HCT116 (cell line): Measurements from ENCODE around the gene NDUFS2. TPM values are rescaled to one million over a fixed set of nuclear protein-coding genes. Genes with fewer than 3 reads are reported as not detected.

Experiments used
- ATAC-seq: fragments of 200-7000 bp; cut with Tn5 transposase; 2 replicates; pipeline ENCODE4 v1.9.1; 2020; ENCODE audit warnings: mild to moderate bottlenecking, moderate library complexity
- BruUV-seq: library from RNA; stranded (reverse); fragments of 400-500 nt; replicated peaks from 2 replicates; lab custom pipeline; 2021; lab: Mats Ljungman, UMichigan
- CTCF ChIA-PET: fragments of 300-600 bp; sonication (Branson Sonifier 250); formaldehyde crosslinking; loops from one replicate; lab custom pipeline; 2021; ENCODE audit warnings: antibody characterized with exemption; lab: Charles Lee
- POLR2A ChIA-PET: fragments of 300-600, 350-600 bp; sonication (Branson Sonifier 250); formaldehyde crosslinking; loops from one replicate; lab custom pipeline; 2021; ENCODE audit warnings: antibody characterized with exemption; lab: Charles Lee
- RAD21 ChIA-PET, 2 experiments: fragments of 300-600 bp; sonication (Branson Sonifier 250); formaldehyde crosslinking; loops; one replicate each; lab custom pipeline; 2023; ENCODE audit warnings: low total read pairs in 2 of 2; ENCODE audit not compliant: uncharacterized antibody in 2 of 2, unreplicated experiment in 2 of 2, low non-redundant PET in 1 of 2; lab: Charles Lee
- DNase-seq: peaks from one replicate; pipeline ENCODE4 v3.0.0-alpha.2; 2010; ENCODE audit warnings: low read depth, low spot score
- H2AFZ ChIP-seq: fragments of 200-600 bp; shearing (Covaris generic), sonication (generic); 2 replicates; pipeline ENCODE4 v1.6.1; 2017; ENCODE audit warnings: low read depth, mixed run types, mixed read lengths, antibody characterized with exemption, low read length; ENCODE audit not compliant: poor library complexity, severe bottlenecking
- H3K27ac ChIP-seq: 2 replicates; pipeline ENCODE4 v1.5.1; 2012; ENCODE audit warnings: low read depth, low read length
- H3K27me3 ChIP-seq: fragments of 200-600 bp; sonication (generic); 2 replicates; pipeline ENCODE4 v1.6.1; 2016; ENCODE audit warnings: mixed run types, low read length, mixed read lengths; ENCODE audit not compliant: insufficient read depth
- H3K36me3 ChIP-seq, 2 experiments: fragments of 200-500 bp in 1 of 2; fragments of 200-600 bp in 1 of 2; sonication (Bioruptor generic) in 1 of 2; sonication (generic) in 1 of 2; 2 replicates each; pipeline versions ENCODE4 v1.5.1 to v1.6.1; 2014 to 2016; ENCODE audit warnings: low read length in 2 of 2, inconsistent platforms in 1 of 2, mixed read lengths in 1 of 2, mixed run types in 1 of 2; ENCODE audit not compliant: insufficient read depth in 2 of 2, control insufficient read depth in 1 of 2
- H3K4me1 ChIP-seq, 2 experiments: fragments of 200-600 bp in 1 of 2; sonication (generic) in 1 of 2; 2 replicates each; pipeline versions ENCODE4 v1.5.1 to v1.6.1; 2012 to 2017; ENCODE audit warnings: low read length in 2 of 2, inconsistent platforms in 1 of 2, mild to moderate bottlenecking in 1 of 2, mixed read lengths in 1 of 2, mixed run types in 1 of 2, moderate library complexity in 1 of 2; ENCODE audit not compliant: insufficient read depth in 2 of 2, control insufficient read depth in 1 of 2
- H3K4me2 ChIP-seq: fragments of 200-600 bp; sonication (generic); 2 replicates; pipeline ENCODE4 v1.6.1; 2017; ENCODE audit warnings: mixed run types, low read length, mixed read lengths
- H3K4me3 ChIP-seq, 2 experiments: fragments of 200-600 bp in 1 of 2; sonication (generic) in 1 of 2; replicated peaks in 1 of 2; 2 replicates each; pipeline ENCODE4 v1.5.1; 2011 to 2016; ENCODE audit warnings: low read length in 2 of 2, control low read depth in 1 of 2, low read depth in 1 of 2, mild to moderate bottlenecking in 1 of 2, mixed read lengths in 1 of 2, mixed run types in 1 of 2
- H3K79me2 ChIP-seq: fragments of 200-600 bp; sonication (generic); 2 replicates; pipeline ENCODE4 v1.6.1; 2017; ENCODE audit warnings: mild to moderate bottlenecking, mixed run types, low read length, moderate library complexity, mixed read lengths; ENCODE audit not compliant: insufficient read depth
- H3K9ac ChIP-seq: fragments of 200-600 bp; sonication (generic); 2 replicates; pipeline ENCODE4 v1.6.1; 2016; ENCODE audit warnings: low read length, mixed read lengths
- H3K9me2 ChIP-seq: fragments of 200-600 bp; sonication (generic), shearing (Covaris generic); 2 replicates; pipeline ENCODE4 v1.6.1; 2017; ENCODE audit warnings: mixed run types, mild to moderate bottlenecking, moderate library complexity; ENCODE audit not compliant: insufficient read depth
- H3K9me3 ChIP-seq, 2 experiments: fragments of 200-500 bp in 1 of 2; fragments of 200-600 bp in 1 of 2; sonication (Bioruptor generic) in 1 of 2; sonication (generic) in 1 of 2; 2 replicates each; pipeline ENCODE4 v1.6.1; 2014 to 2017; ENCODE audit warnings: low read length in 2 of 2, mixed read lengths in 2 of 2, inconsistent platforms in 1 of 2, low read depth in 1 of 2, mild to moderate bottlenecking in 1 of 2, mixed run types in 1 of 2, moderate library complexity in 1 of 2; ENCODE audit not compliant: control insufficient read depth in 1 of 2, insufficient read depth in 1 of 2
- H4K20me1 ChIP-seq: fragments of 200-600 bp; sonication (generic), shearing (Covaris generic); 2 replicates; pipeline ENCODE4 v1.6.1; 2017; ENCODE audit warnings: mixed run types, mild to moderate bottlenecking, moderate library complexity; ENCODE audit not compliant: insufficient read depth
- ATF3 ChIP-seq: IDR thresholded peaks from 2 replicates; pipeline ENCODE4 v1.6.1; 2012
- CEBPB ChIP-seq: IDR thresholded peaks from 2 replicates; pipeline ENCODE4 v1.6.1; 2012; ENCODE audit warnings: low read depth
- CTCF ChIP-seq, 3 experiments: fragments of 200-600 bp in 1 of 3; sonication (generic) in 1 of 3; IDR thresholded peaks in 2 of 3; conservative IDR thresholded peaks in 1 of 3; 2 replicates each; pipeline ENCODE4 v1.5.1; 2012 to 2017; ENCODE audit warnings: low read depth in 2 of 3, low read length in 2 of 3, antibody characterized with exemption in 1 of 3, borderline replicate concordance in 1 of 3, control low read depth in 1 of 3, mild to moderate bottlenecking in 1 of 3, mixed read lengths in 1 of 3, mixed run types in 1 of 3, moderate library complexity in 1 of 3; ENCODE audit not compliant: insufficient read depth in 1 of 3
- EGR1 ChIP-seq: IDR thresholded peaks from 2 replicates; pipeline ENCODE4 v1.6.1; 2012; ENCODE audit warnings: low read depth
- ELF1 ChIP-seq: IDR thresholded peaks from 2 replicates; pipeline ENCODE4 v1.6.1; 2012; ENCODE audit warnings: low read depth, borderline replicate concordance
- EZH2 ChIP-seq: fragments of 200-600 bp; sonication (generic); IDR thresholded peaks from 2 replicates; pipeline ENCODE4 v1.6.1; 2017; ENCODE audit warnings: antibody characterized with exemption, mixed run types
- FOSL1 ChIP-seq: IDR thresholded peaks from 2 replicates; pipeline ENCODE4 v1.6.1; 2012; ENCODE audit warnings: low read depth
- JUND ChIP-seq: IDR thresholded peaks from 2 replicates; pipeline ENCODE4 v1.6.1; 2012
- POLR2AphosphoS5 ChIP-seq: IDR thresholded peaks from 2 replicates; pipeline ENCODE4 v1.6.1; 2011; ENCODE audit warnings: mild to moderate bottlenecking, low read depth, low read length, moderate library complexity
- RAD21 ChIP-seq: IDR thresholded peaks from 2 replicates; pipeline ENCODE4 v1.6.1; 2012; ENCODE audit warnings: low read depth, mild to moderate bottlenecking
- REST ChIP-seq: IDR thresholded peaks from 2 replicates; pipeline ENCODE4 v1.6.1; 2012; ENCODE audit warnings: low read depth
- SIN3A ChIP-seq: IDR thresholded peaks from 2 replicates; pipeline ENCODE4 v1.6.1; 2012; ENCODE audit warnings: low read depth
- SRF ChIP-seq: IDR thresholded peaks from 2 replicates; pipeline ENCODE4 v1.6.1; 2012; ENCODE audit warnings: low read depth
- TCF7L2 ChIP-seq: IDR thresholded peaks from 2 replicates; pipeline ENCODE4 v1.7.0; 2011; ENCODE audit warnings: borderline replicate concordance, inconsistent platforms; ENCODE audit not compliant: insufficient read depth, insufficient read length; ENCODE audit errors: extremely low read depth
- YY1 ChIP-seq: IDR thresholded peaks from 2 replicates; pipeline ENCODE4 v1.6.1; 2011; ENCODE audit warnings: low read length, low read depth, moderate library complexity, mild to moderate bottlenecking; ENCODE audit not compliant: insufficient replicate concordance; ENCODE audit errors: extremely low read depth
- ZFX ChIP-seq: fragments of 450-650 bp; IDR thresholded peaks from 2 replicates; pipeline ENCODE4 v1.6.1; 2017
- ZNF274 ChIP-seq: fragments of 200-500 bp; sonication (Bioruptor generic); IDR thresholded peaks from 2 replicates; pipeline ENCODE4 v1.6.1; 2014; ENCODE audit warnings: mild to moderate bottlenecking, low read depth, low read length, inconsistent platforms
- intact Hi-C: fragments of 100-400 bp; cut with micrococcal nuclease; formaldehyde crosslinking; loops from 2 replicates; pipeline ENCODE4 v1.10.0; 2022
- total RNA-seq: library from RNA; stranded (reverse); gene quantifications from one replicate; pipeline ENCODE4 v1.2.1, GENCODE V29; 2021; ENCODE audit not compliant: unreplicated experiment
- TF ChIP-seq, protein P1 (sequence below): IDR thresholded peaks from 2 replicates; pipeline ENCODE4 v1.6.1; 2012

The NDUFS2 gene
- total RNA-seq, 1 experiment from 2014 or later = 82.7 TPM

GRCh38 chr1:161185732-161186311, 16.3 kb upstream of the NDUFS2 start:
- ChIA-PET CTCF (interaction anchor here (1.2 kb wide), 1 partner anchor 21 kb away, joined by 3 read pairs; no protein-coding TSS in a partner anchor), RAD21 (no interaction called here), POLR2A (interaction anchor here (1.0 kb wide), 1 partner anchor 16 kb away, joined by 3 read pairs; the partner anchor contains the start of gene NDUFS2)
- Histone ChIP-seq H3K4me3 (no peak overlapping the region), H3K9me3 (no peaks in the 10 kb centered on the region), H3K79me2 (no peaks in the 10 kb centered on the region), H3K9ac (no peak overlapping the region), H2AFZ (no peak overlapping the region), H3K4me2 (no peak overlapping the region), H3K27me3 (no peaks in the 10 kb centered on the region), H3K9me2 (no peaks in the 10 kb centered on the region), H3K4me1 (peaks cover 12 to 24% of the 10 kb centered on the region in 2 experiments), H3K27ac (no peak overlapping the region), H3K36me3 (no peaks in the 10 kb centered on the region), H4K20me1 (no peaks in the 10 kb centered on the region)
- ATAC-seq (no peak), DNase-seq (no peak)
- intact Hi-C loops = no loop called here
- no peak for TF ChIP-seq SIN3A
- TF ChIP-seq ELF1 = no peak
- no peak for TF ChIP-seq YY1
- TF ChIP-seq EGR1 = no peak
- no peak for TF ChIP-seq ZFX
- no peak for TF ChIP-seq RAD21
- TF ChIP-seq JUND = no peak
- no peak for TF ChIP-seq TCF7L2
- no peak for TF ChIP-seq REST
- TF ChIP-seq SRF = no peak
- TF ChIP-seq EZH2 = no peak
- no peak for TF ChIP-seq ATF3
- TF ChIP-seq FOSL1 = no peak
- no peak for TF ChIP-seq ZNF274
- no peak for TF ChIP-seq CTCF (IDR thresholded peaks at IDR 0.05 in 2 of 3, conservative IDR thresholded peaks at IDR 0.05 in 1 of 3; ENCODE audit: borderline replicate concordance in 1 of 3, insufficient read depth in 1 of 3, low read depth in 2 of 3, low read length in 2 of 3)
- TF ChIP-seq POLR2AphosphoS5 = no peak
- TF ChIP-seq, protein P1, sequence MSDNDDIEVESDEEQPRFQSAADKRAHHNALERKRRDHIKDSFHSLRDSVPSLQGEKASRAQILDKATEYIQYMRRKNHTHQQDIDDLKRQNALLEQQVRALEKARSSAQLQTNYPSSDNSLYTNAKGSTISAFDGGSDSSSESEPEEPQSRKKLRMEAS = no peak
- no peak for TF ChIP-seq CEBPB
- BruUV-seq = no TSS peak
